Parathyroid adenoma (tissue), 2 donors: Measurements from ENCODE around the gene RNF175.

Source experiments
- H2AFZ ChIP-seq: fragments of 300-600 bp; sonication (generic); one replicate; pipeline ENCODE4 v1.7.0; 2017; ENCODE audit warnings: antibody characterized with exemption, mild to moderate bottlenecking
- H3K27ac ChIP-seq: fragments of 300-600 bp; sonication (generic); one replicate; pipeline ENCODE4 v1.7.0; 2017
- H3K27me3 ChIP-seq: fragments of 300-600 bp; sonication (generic); one replicate; pipeline ENCODE4 v1.7.0; 2017; ENCODE audit warnings: low read length; ENCODE audit not compliant: control insufficient read depth, insufficient read depth
- H3K36me3 ChIP-seq: fragments of 300-600 bp; sonication (generic); one replicate; pipeline ENCODE4 v1.7.0; 2017; ENCODE audit warnings: low read length; ENCODE audit not compliant: control insufficient read depth, insufficient read depth
- H3K4me1 ChIP-seq: fragments of 300-600 bp; sonication (generic); one replicate; pipeline ENCODE4 v1.7.0; 2017; ENCODE audit warnings: control low read depth
- H3K4me2 ChIP-seq: fragments of 300-600 bp; sonication (generic); one replicate; pipeline ENCODE4 v1.7.0; 2017; ENCODE audit warnings: low read length
- H3K4me3 ChIP-seq: fragments of 300-600 bp; sonication (generic); one replicate; pipeline ENCODE4 v1.7.0; 2017; ENCODE audit warnings: low read depth, low read length
- H3K79me2 ChIP-seq: fragments of 300-600 bp; sonication (generic); one replicate; pipeline ENCODE4 v1.7.0; 2017; ENCODE audit warnings: control low read depth
- H3K9ac ChIP-seq: fragments of 300-600 bp; sonication (generic); one replicate; pipeline ENCODE4 v1.7.0; 2017; ENCODE audit warnings: mild to moderate bottlenecking
- H3K9me3 ChIP-seq: fragments of 300-600 bp; sonication (generic); one replicate; pipeline ENCODE4 v1.7.0; 2017; ENCODE audit warnings: low read length; ENCODE audit not compliant: control insufficient read depth
- TF ChIP-seq, protein P1 (sequence below): fragments of 300-600 bp; sonication (generic); IDR thresholded peaks from one replicate; pipeline ENCODE4 v1.7.0; 2017; ENCODE audit warnings: antibody characterized with exemption, mild to moderate bottlenecking
- donor health status: primary hyperparathyroidism.

Gene RNF175

DNA sequence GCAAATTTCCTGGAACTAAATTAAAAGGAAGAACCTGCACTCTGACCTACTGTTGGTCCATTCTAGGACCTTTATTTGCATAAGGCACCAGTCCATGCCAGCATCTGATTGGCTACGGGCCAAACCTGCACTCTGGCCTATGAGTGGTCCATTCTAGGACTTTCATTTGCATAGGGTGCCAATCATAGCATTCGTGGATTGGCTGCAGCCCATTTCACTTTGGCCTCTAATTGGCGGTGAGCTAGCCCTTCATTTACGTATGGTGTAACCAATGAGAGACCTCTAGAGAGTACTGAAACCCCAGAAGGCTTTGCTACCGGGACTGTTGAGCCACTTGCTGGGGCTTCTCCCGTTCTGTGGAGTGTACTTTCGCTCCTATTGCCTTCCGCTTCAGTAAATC, 6.1 kb upstream of the RNF175 start:
- H3K27ac ChIP-seq: no peak overlapping the region

GRCh38 chr4:153764601-153765368, 5.0 kb upstream of the RNF175 start:
- Histone ChIP-seq H2AFZ (no peak overlapping the region), H3K4me3 (no peak overlapping the region), H3K36me3 (no peaks in the 10 kb centered on the region), H3K4me2 (no peak overlapping the region), H3K9ac (no peak overlapping the region), H3K79me2 (no peaks in the 10 kb centered on the region), H3K27ac (no peak overlapping the region), H3K9me3 (no peaks in the 10 kb centered on the region), H3K4me1 (no peaks in the 10 kb centered on the region), H3K27me3 (no peaks in the 10 kb centered on the region)
- TF ChIP-seq, protein P1, sequence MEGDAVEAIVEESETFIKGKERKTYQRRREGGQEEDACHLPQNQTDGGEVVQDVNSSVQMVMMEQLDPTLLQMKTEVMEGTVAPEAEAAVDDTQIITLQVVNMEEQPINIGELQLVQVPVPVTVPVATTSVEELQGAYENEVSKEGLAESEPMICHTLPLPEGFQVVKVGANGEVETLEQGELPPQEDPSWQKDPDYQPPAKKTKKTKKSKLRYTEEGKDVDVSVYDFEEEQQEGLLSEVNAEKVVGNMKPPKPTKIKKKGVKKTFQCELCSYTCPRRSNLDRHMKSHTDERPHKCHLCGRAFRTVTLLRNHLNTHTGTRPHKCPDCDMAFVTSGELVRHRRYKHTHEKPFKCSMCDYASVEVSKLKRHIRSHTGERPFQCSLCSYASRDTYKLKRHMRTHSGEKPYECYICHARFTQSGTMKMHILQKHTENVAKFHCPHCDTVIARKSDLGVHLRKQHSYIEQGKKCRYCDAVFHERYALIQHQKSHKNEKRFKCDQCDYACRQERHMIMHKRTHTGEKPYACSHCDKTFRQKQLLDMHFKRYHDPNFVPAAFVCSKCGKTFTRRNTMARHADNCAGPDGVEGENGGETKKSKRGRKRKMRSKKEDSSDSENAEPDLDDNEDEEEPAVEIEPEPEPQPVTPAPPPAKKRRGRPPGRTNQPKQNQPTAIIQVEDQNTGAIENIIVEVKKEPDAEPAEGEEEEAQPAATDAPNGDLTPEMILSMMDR: no peak

More for the DNA sequence above, 6.1 kb upstream of the RNF175 start:
- no peaks in the 10 kb centered on the region for H3K79me2 ChIP-seq
- H2AFZ ChIP-seq: no peak overlapping the region
- no peak overlapping the region for H3K9ac ChIP-seq
- H3K36me3 ChIP-seq: no peaks in the 10 kb centered on the region
- no peaks in the 10 kb centered on the region for H3K9me3 ChIP-seq
- no peaks in the 10 kb centered on the region for H3K4me1 ChIP-seq
- no peaks in the 10 kb centered on the region for H3K27me3 ChIP-seq
- H3K4me3 ChIP-seq: no peak overlapping the region
- H3K4me2 ChIP-seq: no peak overlapping the region
- TF ChIP-seq, protein P1: no peak

DNA sequence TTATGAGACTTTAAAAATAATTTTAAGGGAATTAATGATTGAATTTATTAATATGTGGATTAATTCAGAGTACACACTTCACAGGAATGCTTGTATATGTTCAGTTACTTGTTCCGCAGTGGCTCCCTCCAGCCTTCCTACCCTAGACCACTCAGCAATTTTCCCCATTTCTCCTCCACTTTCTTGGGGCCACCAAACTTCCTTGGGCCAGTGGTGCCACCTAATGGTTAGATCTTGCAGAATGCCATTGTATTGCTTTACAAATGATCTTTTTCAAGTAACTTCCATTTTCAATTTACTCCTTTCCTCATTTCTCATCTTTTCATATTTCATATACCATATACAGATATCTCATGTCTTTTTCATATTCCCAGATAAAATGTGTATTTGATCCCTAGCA, 3.6 kb upstream of the RNF175 start:
- Histone ChIP-seq H2AFZ (no peak overlapping the region), H3K4me1 (no peaks in the 10 kb centered on the region), H3K9ac (no peak overlapping the region), H3K9me3 (no peaks in the 10 kb centered on the region), H3K27me3 (no peaks in the 10 kb centered on the region), H3K36me3 (no peaks in the 10 kb centered on the region), H3K4me2 (no peak overlapping the region), H3K4me3 (no peak overlapping the region), H3K79me2 (no peaks in the 10 kb centered on the region), H3K27ac (no peak overlapping the region)
- TF ChIP-seq, protein P1: no peak

DNA sequence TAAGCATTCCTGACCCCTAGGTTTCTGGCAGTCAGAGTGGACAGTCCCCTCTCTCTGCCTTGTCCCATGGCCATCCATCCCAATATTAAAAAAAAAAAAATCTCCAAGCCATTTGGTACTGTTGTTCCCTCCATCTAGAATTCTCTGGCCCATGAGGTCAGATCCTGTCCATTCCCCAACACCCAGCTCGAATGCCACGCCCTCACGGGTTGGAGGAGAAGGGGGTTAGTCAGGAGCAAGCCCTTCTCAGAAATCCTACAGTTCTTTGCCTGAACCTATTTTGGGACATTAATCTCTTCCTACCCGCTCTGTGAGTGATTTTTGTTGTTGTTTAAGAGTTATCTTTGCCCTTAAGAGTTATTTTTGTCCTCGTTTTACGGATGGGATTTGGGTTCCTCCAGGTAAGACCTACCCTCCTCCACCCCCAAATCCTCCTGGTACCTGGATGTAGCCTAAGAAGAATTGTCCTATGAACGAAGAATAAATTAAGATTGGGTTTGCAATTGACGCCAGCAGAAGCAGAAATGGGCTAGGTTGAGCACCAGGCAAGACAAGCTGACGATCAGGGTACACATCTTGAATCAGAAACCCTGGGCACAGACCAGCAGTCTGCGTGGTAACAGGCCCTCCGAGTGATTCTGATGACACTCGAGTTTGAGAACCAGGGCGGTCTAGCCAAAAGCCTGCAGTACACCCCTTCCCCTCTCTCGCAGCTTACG, 977 bp downstream of the RNF175 start:
- H3K9me3 ChIP-seq: no peaks in the 10 kb centered on the region
- no peak overlapping the region for H3K4me3 ChIP-seq
- H3K79me2 ChIP-seq: no peaks in the 10 kb centered on the region
- TF ChIP-seq, protein P1: no peak
- H3K36me3 ChIP-seq: no peaks in the 10 kb centered on the region
- no peak overlapping the region for H3K27ac ChIP-seq
- no peak overlapping the region for H3K9ac ChIP-seq
- H3K4me2 ChIP-seq: no peak overlapping the region
- peak overlapping the region; percentile 42 for H2AFZ ChIP-seq
- no peaks in the 10 kb centered on the region for H3K27me3 ChIP-seq
- no peaks in the 10 kb centered on the region for H3K4me1 ChIP-seq
